Panc1 (cell line): Measurements from ENCODE around the gene PPARD. TPM values are rescaled to one million over a fixed set of nuclear protein-coding genes. Genes with fewer than 3 reads are reported as not detected.
A peak's percentile ranks its signal among the peaks of the same experiment; 100 is the strongest.

Experiments used
- microRNA-seq: library from miRNA; unstranded; fragments of <30 nt; microRNA quantifications from one replicate; pipeline ENCODE4 v1.1.0, GENCODE V29; 2020; ENCODE audit not compliant: unreplicated experiment
- total RNA-seq: library from RNA; stranded (reverse); gene quantifications from one replicate; pipeline ENCODE4 v1.2.1, GENCODE V29; 2021; ENCODE audit not compliant: unreplicated experiment

PPARD gene
- total RNA-seq, 1 experiment from 2014 or later, result 14.4 TPM

Small RNA genes lying within 50 kb of the gene (microRNA-seq; reads per million reads assigned to microRNA genes)
- gene MIR7111, result 5.1 reads per million, percentile 14 among the genes with 10 or more reads in this experiment

Other genes with a start within 250 kb of the PPARD start
- gene TCP11, start 201.2 kb upstream of the PPARD start, total RNA-seq, result not detected
- gene SCUBE3, start 128.6 kb upstream of the PPARD start, total RNA-seq, result 1.6 TPM
- 41.5 TPM for gene ZNF76, start 82.8 kb upstream of the PPARD start, total RNA-seq
- 0.59 TPM for gene DEF6, start 44.7 kb upstream of the PPARD start, total RNA-seq
- 4.3 TPM for gene FANCE, start 109.8 kb downstream of the PPARD start, total RNA-seq
- gene RPL10A, start 125.8 kb downstream of the PPARD start, total RNA-seq, result 732 TPM
- 10.7 TPM for gene TEAD3, start 154.5 kb downstream of the PPARD start, total RNA-seq
- not detected for gene TULP1, start 170.3 kb downstream of the PPARD start, total RNA-seq